DMS153 treated with DMSO at 0.1 percent for 48 hours (cell line): ENCODE data around the gene SORCS2.

Experiments used
- DNase-seq: peaks from one replicate; lab custom pipeline; 2025; ENCODE audit not compliant: unreplicated experiment; lab: John Stamatoyannopoulos, UW

SORCS2 gene

GRCh38 chr4:7624396-7624980 lies 432.1 kb downstream of the SORCS2 start:
- no peak for DNase-seq

GRCh38 chr4:7625071-7625470 lies 432.7 kb downstream of the SORCS2 start:
- DNase-seq = no peak

- no peak for DNase-seq
These were observed 434.2 kb downstream of the SORCS2 start for GRCh38 chr4:7626531-7626930.

GRCh38 chr4:7627251-7628250 lies 435.2 kb downstream of the SORCS2 start:
- DNase-seq = no peak

GRCh38 chr4:7628432-7628831 lies 436.1 kb downstream of the SORCS2 start:
- DNase-seq = no peak

- DNase-seq = no peak
These were observed 437.3 kb downstream of the SORCS2 start for GRCh38 chr4:7629501-7630254.

GRCh38 chr4:7630568-7631287 lies 438.4 kb downstream of the SORCS2 start:
- DNase-seq = no peak

GRCh38 chr4:7631288-7632014 lies 439.1 kb downstream of the SORCS2 start:
- DNase-seq = no peak

- no peak for DNase-seq
These were observed 440.0 kb downstream of the SORCS2 start for GRCh38 chr4:7632341-7632740.

- no peak for DNase-seq
These were observed 440.6 kb downstream of the SORCS2 start for GRCh38 chr4:7632971-7633370.

- no peak for DNase-seq
These were observed 442.4 kb downstream of the SORCS2 start for GRCh38 chr4:7634661-7635251.

GRCh38 chr4:7635445-7636239 lies 443.3 kb downstream of the SORCS2 start:
- no peak for DNase-seq

- no peak for DNase-seq
These were observed 443.8 kb downstream of the SORCS2 start for GRCh38 chr4:7636240-7636508.

GRCh38 chr4:7637139-7637538 lies 444.8 kb downstream of the SORCS2 start:
- no peak for DNase-seq

- no peak for DNase-seq
These were observed 445.6 kb downstream of the SORCS2 start for GRCh38 chr4:7637971-7638370.

- no peak for DNase-seq
These were observed 446.2 kb downstream of the SORCS2 start for GRCh38 chr4:7638489-7638888.

- DNase-seq = no peak
These were observed 446.8 kb downstream of the SORCS2 start for GRCh38 chr4:7638984-7639789.

- no peak for DNase-seq
These were observed 447.8 kb downstream of the SORCS2 start for GRCh38 chr4:7640136-7640535.

- DNase-seq = no peak
These were observed 449.4 kb downstream of the SORCS2 start for GRCh38 chr4:7641712-7642111.
